HG03571 (cell line): ENCODE measurements around the gene LGALS12.

ENCODE experiments used
- ATAC-seq: cut with Tn5 transposase; IDR thresholded peaks from one replicate; pipeline ENCODE4 v1.9.1; 2021; ENCODE audit not compliant: unreplicated experiment

Gene LGALS12, protein sequence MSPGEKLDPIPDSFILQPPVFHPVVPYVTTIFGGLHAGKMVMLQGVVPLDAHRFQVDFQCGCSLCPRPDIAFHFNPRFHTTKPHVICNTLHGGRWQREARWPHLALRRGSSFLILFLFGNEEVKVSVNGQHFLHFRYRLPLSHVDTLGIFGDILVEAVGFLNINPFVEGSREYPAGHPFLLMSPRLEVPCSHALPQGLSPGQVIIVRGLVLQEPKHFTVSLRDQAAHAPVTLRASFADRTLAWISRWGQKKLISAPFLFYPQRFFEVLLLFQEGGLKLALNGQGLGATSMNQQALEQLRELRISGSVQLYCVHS

GRCh38 chr11:63505857-63506528 is at the start of gene LGALS12:
TSS of gene LGALS12 (plus strand) at chr11:63506084. CDS start at chr11:63506459, 375 bp downstream.
- no peak for ATAC-seq

DNA sequence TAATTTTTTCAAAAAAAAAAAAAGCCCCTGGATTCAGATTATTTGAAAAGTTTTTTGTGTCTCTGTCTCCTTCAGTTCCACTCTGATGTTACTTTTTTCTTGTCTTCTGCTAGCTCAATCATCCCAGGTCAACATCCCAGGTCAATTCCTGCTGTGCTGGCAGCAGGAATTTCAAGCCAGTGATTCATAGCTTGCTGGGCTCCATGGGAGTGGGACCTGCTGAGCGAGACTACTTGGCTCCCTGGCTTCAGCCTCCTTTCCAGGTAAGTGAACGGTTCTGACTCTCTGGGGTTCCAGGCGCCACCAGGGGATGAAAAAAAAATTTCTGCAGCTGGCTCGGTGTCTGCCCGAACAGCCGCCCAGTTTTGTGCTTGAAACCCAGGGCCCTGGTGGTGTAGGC is 46.3 kb upstream of the LGALS12 start:
- ATAC-seq, result no peak

GRCh38 chr11:63462137-63462536 is 43.7 kb upstream of the LGALS12 start:
- no peak for ATAC-seq

- no peak for ATAC-seq
These were observed 35.6 kb upstream of the LGALS12 start for GRCh38 chr11:63470311-63470710.

- ATAC-seq, result no peak
These were observed 33.5 kb upstream of the LGALS12 start for GRCh38 chr11:63472372-63472771.

- no peak for ATAC-seq
These were observed 29.3 kb upstream of the LGALS12 start for GRCh38 chr11:63476618-63477017.

- no peak for ATAC-seq
These were observed 27.0 kb upstream of the LGALS12 start for GRCh38 chr11:63478896-63479295.

- no peak for ATAC-seq
These were observed 25.8 kb upstream of the LGALS12 start for GRCh38 chr11:63480039-63480438.

GRCh38 chr11:63485777-63486176 is 20.1 kb upstream of the LGALS12 start:
- ATAC-seq, result no peak

DNA sequence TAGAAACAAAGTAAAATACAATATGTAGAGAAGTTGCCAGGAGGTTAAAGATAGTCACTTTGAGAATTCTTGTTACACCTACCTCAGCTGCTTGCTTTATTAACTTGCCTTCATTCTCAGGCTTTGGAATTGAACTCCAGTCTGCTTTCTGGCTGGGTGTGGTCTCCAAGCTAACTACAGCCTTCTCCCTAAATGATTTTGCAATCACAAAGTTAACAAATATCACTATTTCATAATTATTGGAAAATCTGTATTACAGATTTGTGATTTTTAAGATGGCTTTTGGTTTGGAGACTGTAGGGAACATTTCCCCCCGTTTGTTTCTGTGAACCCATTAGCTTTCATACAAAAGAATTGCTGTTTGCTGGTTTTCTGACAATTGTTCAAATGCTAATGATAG is 17.1 kb upstream of the LGALS12 start:
- ATAC-seq, result no peak

DNA sequence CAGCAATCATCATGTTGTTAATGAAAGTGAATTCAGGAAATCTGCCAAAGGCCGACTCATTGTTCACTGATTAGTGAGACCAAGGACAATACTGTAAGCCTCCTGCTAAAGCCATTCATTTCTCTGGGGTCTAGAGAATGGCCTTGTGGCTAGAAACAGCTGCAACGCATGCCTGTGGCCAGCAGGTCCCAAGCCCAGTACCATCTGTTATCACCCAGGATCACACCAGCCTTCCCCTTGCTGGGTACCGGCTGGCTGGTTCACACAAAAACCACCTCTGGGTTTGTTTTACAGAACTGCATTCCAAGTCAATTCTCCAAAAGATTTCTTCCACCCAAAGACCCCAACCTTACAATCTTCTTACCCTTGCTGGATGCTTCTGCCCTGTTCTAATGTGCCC is 16.0 kb upstream of the LGALS12 start:
- ATAC-seq, result no peak

DNA sequence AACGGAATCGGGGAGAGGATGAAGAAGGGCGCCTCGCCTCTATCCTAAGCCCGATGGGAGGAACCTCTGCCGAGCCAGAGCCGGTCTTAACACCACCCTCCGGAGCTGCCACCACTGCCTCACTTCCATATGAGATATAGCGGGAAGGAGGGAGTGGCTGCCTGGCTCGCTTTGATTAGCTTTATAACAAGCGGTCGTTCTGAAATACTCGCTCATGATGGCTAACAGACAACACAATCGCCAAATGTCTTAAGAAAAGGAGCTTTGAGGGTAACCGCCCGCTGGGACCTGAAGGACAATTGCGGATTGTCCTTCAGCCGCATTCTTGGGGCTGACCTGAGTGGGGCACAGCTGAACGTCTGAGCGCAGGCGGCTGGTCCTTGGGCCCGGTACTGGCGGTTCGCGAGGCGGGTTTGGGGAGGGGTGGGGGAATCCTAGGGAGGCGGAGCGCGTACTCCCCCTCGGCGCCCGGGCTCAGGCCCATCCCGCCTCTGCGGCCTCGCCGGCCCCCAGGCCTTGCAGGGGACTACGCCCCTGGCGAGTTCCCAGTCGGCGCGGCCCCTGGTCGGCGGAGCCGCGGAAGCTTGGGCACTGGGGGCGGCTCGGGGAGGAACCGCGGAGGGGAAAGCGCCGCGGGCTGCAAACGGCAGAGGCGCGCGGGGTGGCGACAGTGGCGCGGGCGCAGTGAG is 15.2 kb upstream of the LGALS12 start, which contains the start of gene PLAAT5:
Gene PLAAT5, minus strand, starts transcription at position 617 of the 689 bp plus-strand sequence. Its CDS starts 133 bp downstream, at position 484.
- no peak for ATAC-seq

DNA sequence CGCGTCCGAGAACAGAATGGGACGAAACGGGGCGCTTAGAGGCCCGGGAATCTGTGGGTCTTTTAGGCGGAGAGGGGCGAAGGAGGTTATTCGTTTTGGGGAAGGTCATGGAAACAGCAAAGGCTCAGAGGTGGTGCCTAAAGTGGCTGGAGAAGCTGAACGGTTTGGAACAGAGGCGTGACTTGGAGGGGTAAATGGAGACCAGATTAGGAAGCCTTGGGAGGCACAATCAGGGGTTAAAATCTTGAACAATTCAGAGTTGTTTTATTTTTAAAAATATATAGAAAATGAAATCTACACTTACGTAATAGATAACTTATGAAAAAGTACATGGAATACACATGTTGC is 14.7 kb upstream of the LGALS12 start:
- ATAC-seq, result no peak

- ATAC-seq, result no peak
These were observed 14.1 kb upstream of the LGALS12 start for GRCh38 chr11:63491636-63492372.

DNA sequence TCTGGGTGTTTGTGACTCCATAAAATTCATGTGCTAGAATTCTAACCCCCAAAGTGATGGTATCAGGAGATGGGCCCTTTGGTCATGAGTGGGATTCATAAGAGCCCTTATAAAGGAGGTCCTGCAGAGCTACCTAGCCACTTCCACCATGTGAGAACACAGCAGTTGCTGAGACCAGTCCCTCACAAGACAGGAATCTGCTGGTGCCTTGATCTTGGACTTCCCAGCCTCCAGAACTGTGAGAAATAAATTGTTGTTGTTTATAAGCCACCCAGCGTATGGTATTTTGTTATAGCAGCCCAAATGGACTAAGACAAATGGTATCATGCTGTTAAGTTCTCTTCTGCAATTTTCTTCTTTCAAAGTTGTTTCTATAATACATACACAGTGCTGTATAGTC is 13.4 kb upstream of the LGALS12 start:
- ATAC-seq, result no peak

GRCh38 chr11:63493127-63493526 is 12.8 kb upstream of the LGALS12 start:
- no peak for ATAC-seq

DNA sequence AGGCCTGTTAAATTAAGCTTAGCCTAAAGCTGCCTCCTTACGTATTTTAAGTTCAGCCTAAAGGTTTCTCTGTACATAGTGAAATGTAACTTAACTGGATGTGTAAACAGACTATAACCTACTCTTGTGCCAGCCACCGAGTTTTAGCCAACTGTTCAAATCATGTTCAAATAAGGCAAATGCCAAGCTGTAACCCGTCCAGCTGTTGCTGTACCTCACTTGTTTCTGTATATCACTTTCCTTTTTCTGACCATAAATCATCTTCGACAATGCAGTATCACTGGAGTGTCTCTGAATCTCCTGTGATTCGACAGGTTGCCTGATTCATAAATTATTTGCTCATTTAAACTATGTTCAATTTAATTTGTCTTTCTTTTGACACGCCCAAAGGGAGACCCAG is 10.9 kb upstream of the LGALS12 start:
- ATAC-seq, result no peak

DNA sequence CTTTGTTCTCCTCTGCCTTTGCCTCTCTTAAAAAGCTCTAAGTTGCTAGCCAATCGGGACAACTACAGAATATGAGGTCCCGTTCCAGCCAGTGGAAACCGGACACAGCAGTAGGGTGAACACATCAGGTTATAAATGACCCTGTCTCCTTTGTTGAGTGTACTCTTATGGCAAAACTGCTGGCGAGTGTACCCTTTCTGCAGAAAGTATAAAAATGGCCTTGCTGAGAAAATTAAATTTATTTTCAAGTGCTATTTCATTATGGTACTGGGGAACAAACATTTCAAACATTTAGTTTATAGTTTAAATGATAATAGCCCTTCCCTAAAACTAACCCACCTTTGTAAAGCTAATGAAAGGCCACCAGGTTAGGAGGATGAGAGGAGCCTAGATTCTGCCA is 6.0 kb upstream of the LGALS12 start:
- no peak for ATAC-seq

DNA sequence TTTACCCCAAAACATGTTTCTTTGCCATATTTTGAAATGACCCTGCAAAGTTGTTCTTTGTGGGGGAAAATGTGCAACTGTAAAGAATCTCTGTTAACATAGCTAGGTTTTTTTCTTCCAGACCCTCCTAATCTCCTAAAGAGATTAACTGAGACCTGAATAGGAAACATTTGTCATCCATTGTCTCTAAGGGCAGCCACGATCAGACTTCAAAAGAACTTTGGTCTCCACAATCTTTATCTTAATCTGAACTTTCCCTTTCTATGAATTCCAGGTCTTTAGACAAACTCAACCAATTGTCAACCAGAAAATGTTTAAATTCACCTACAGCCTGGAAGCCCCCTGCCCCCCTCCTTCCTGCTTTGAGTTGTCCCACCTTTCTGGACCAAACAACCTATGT is 4.6 kb upstream of the LGALS12 start:
- no peak for ATAC-seq

GRCh38 chr11:63502252-63502820 is 3.5 kb upstream of the LGALS12 start:
- ATAC-seq, result no peak

DNA sequence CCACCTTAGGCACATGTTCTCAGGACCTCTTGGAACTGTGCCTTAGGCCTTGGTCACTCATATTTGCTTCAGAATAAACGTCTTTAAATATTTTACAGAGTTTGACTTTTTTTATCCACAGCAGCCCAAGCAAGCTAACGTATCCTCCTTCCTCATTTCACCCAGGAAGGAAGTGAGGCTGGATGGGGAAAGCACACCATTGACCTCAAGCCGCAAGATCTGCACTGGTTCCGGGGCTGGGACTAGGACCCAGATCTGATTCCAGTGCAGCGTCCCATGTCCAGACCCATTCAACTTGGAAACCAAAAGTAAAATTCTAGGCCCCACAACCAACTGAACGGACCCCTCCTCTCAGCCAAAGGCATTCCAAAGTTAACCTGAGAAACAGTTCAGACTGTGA is 2.4 kb upstream of the LGALS12 start:
- ATAC-seq, result no peak
